Neural cell (in vitro differentiated cells): ENCODE data around the gene FAM193B. TPM values are rescaled to one million over a fixed set of nuclear protein-coding genes. Genes with fewer than 3 reads are reported as not detected.

Experiments used
- H2AFZ ChIP-seq: fragments of 200-600, 300-800 bp; sonication (generic), shearing (Covaris generic); 2 replicates; pipeline ENCODE4 v1.6.0; 2014; ENCODE audit warnings: low read depth, mild to moderate bottlenecking, antibody characterized with exemption, low read length, moderate library complexity
- H3F3A ChIP-seq: fragments of 200-600 bp; shearing (Covaris generic); 2 replicates; pipeline ENCODE4 v1.6.1; 2016; ENCODE audit warnings: mild to moderate bottlenecking, moderate library complexity, mixed read lengths, antibody characterized with exemption, low read length; ENCODE audit not compliant: insufficient read depth, poor library complexity, severe bottlenecking
- H3K27ac ChIP-seq: fragments of 200-600, 300-800 bp; sonication (generic), shearing (Covaris generic); 2 replicates; pipeline ENCODE4 v1.5.1; 2014; ENCODE audit warnings: mild to moderate bottlenecking, low read length, moderate library complexity
- H3K27me3 ChIP-seq: fragments of 300-800, 200-600 bp; sonication (generic), shearing (Covaris generic); 2 replicates; pipeline ENCODE4 v1.6.0; 2014; ENCODE audit warnings: mild to moderate bottlenecking, low read depth, low read length, moderate library complexity; ENCODE audit not compliant: insufficient read depth
- H3K36me3 ChIP-seq: fragments of 300-800, 200-600 bp; sonication (generic), shearing (Covaris generic); 2 replicates; pipeline ENCODE4 v1.5.1; 2014; ENCODE audit warnings: mild to moderate bottlenecking, antibody characterized with exemption, low read length, moderate library complexity; ENCODE audit not compliant: insufficient read depth
- H3K4me2 ChIP-seq: fragments of 300-800, 200-600 bp; sonication (generic), shearing (Covaris generic); 2 replicates; pipeline ENCODE4 v1.6.0; 2014; ENCODE audit warnings: mild to moderate bottlenecking, low read length
- H3K4me3 ChIP-seq: fragments of 300-800, 200-600 bp; sonication (generic), shearing (Covaris generic); 2 replicates; pipeline ENCODE4 v1.5.1; 2014; ENCODE audit warnings: mild to moderate bottlenecking, low read length, moderate library complexity
- H3K79me2 ChIP-seq: fragments of 200-600 bp; shearing (Covaris generic); replicated peaks from 2 replicates; pipeline ENCODE4 v1.6.0; 2014; ENCODE audit warnings: mild to moderate bottlenecking, low read length, moderate library complexity; ENCODE audit not compliant: insufficient read depth
- H3K9ac ChIP-seq: fragments of 300-800, 200-600 bp; sonication (generic), shearing (Covaris generic); 2 replicates; pipeline ENCODE4 v1.6.1; 2016; ENCODE audit warnings: mild to moderate bottlenecking, low read length, mixed read lengths
- H3K9me2 ChIP-seq: fragments of 200-600 bp; shearing (Covaris generic); 2 replicates; pipeline ENCODE4 v1.6.1; 2016; ENCODE audit warnings: mild to moderate bottlenecking, low read length, mixed read lengths; ENCODE audit not compliant: insufficient read depth
- H3K9me3 ChIP-seq: fragments of 200-600, 300-800 bp; sonication (generic), shearing (Covaris generic); 2 replicates; pipeline ENCODE4 v1.6.1; 2016; ENCODE audit warnings: mild to moderate bottlenecking, mixed run types, low read length, moderate library complexity, mixed read lengths
- H4K20me1 ChIP-seq: fragments of 200-600 bp; shearing (Covaris generic); 2 replicates; pipeline ENCODE4 v1.6.1; 2016; ENCODE audit warnings: mild to moderate bottlenecking, mixed run types; ENCODE audit not compliant: insufficient read depth
- EP300 ChIP-seq: fragments of 450-650 bp; conservative IDR thresholded peaks from 2 replicates; pipeline ENCODE4 v1.6.1; 2014; ENCODE audit warnings: antibody characterized with exemption, mild to moderate bottlenecking, moderate library complexity; ENCODE audit not compliant: poor library complexity, severe bottlenecking
- EZH2 ChIP-seq: fragments of 200-600, 300-800 bp; shearing (Covaris generic), sonication (generic); IDR thresholded peaks from 2 replicates; pipeline ENCODE4 v1.6.1; 2014; ENCODE audit warnings: antibody characterized with exemption, low read length, borderline replicate concordance, mild to moderate bottlenecking; ENCODE audit not compliant: insufficient read depth, poor library complexity, severe bottlenecking
- MXI1 ChIP-seq: fragments of 450-650 bp; conservative IDR thresholded peaks from 2 replicates; pipeline ENCODE4 v1.6.1; 2014; ENCODE audit warnings: antibody characterized with exemption, mild to moderate bottlenecking; ENCODE audit not compliant: poor library complexity, severe bottlenecking
- POLR2AphosphoS5 ChIP-seq: IDR thresholded peaks from 2 replicates; pipeline ENCODE4 v1.6.1; 2012
- RAD21 ChIP-seq: fragments of 450-650 bp; conservative IDR thresholded peaks from 2 replicates; pipeline ENCODE4 v1.6.1; 2014; ENCODE audit warnings: antibody characterized with exemption, mild to moderate bottlenecking, moderate library complexity
- SMC3 ChIP-seq: fragments of 450-650 bp; conservative IDR thresholded peaks from 2 replicates; pipeline ENCODE4 v1.6.1; 2014; ENCODE audit warnings: antibody characterized with exemption, mild to moderate bottlenecking, moderate library complexity; ENCODE audit not compliant: poor library complexity
- TAF1 ChIP-seq: IDR thresholded peaks from 2 replicates; pipeline ENCODE4 v1.6.1; 2012; ENCODE audit warnings: low read depth
- polyA plus RNA-seq: library from polyadenylated mRNA; depleted of rRNA; stranded (reverse); fragments of >200 nt; gene quantifications from 2 replicates; pipeline ENCODE4 v1.2.3, GENCODE V29; 2014
- TF ChIP-seq, protein P1 (sequence below): fragments of 450-650 bp; IDR thresholded peaks from 2 replicates; pipeline ENCODE4 v1.5.1; 2014; ENCODE audit warnings: antibody characterized with exemption, mild to moderate bottlenecking, moderate library complexity; ENCODE audit not compliant: poor library complexity, severe bottlenecking
- TF ChIP-seq, protein P2 (sequence below): IDR thresholded peaks from 2 replicates; pipeline ENCODE4 v1.6.1; 2012; ENCODE audit warnings: borderline replicate concordance

The FAM193B gene
- polyA plus RNA-seq, 1 donor from 2014 or later, result 79.2 TPM

DNA sequence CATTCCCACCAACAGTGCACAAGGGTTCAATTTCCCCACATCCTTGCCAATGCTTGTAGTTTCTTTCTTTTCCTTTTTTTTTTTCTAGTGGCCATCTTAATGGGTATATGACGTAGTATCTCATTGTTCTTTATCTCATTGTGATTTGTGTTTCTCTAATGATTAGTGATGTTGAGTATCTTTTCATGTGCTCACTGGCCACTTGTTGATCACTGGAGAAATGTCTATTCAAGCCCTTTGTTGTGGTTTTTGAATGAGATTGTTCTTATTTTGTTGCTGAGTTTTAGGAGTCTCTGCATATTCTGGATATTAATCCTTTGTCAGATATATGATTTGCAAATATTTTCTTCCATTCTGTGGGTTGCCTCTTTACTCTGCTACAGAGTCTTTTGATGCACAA lies 36.0 kb upstream of the FAM193B start:
- Histone ChIP-seq H3K9ac (no peak overlapping the region), H3K9me2 (no peaks in the 10 kb centered on the region), H3F3A (no peaks in the 10 kb centered on the region), H3K4me3 (no peak overlapping the region), H3K4me2 (no peak overlapping the region), H2AFZ (no peak overlapping the region), H4K20me1 (no peaks in the 10 kb centered on the region), H3K9me3 (no peaks in the 10 kb centered on the region), H3K79me2 (peaks cover 11% of the 10 kb centered on the region), H3K27ac (no peak overlapping the region), H3K36me3 (peaks cover 8% of the 10 kb centered on the region), H3K27me3 (peaks cover 22% of the 10 kb centered on the region)
- TF ChIP-seq SMC3 (no peak), RAD21 (no peak), TAF1 (no peak), MXI1 (no peak), EP300 (no peak), POLR2AphosphoS5 (no peak), EZH2 (no peak)
- TF ChIP-seq, protein P1, sequence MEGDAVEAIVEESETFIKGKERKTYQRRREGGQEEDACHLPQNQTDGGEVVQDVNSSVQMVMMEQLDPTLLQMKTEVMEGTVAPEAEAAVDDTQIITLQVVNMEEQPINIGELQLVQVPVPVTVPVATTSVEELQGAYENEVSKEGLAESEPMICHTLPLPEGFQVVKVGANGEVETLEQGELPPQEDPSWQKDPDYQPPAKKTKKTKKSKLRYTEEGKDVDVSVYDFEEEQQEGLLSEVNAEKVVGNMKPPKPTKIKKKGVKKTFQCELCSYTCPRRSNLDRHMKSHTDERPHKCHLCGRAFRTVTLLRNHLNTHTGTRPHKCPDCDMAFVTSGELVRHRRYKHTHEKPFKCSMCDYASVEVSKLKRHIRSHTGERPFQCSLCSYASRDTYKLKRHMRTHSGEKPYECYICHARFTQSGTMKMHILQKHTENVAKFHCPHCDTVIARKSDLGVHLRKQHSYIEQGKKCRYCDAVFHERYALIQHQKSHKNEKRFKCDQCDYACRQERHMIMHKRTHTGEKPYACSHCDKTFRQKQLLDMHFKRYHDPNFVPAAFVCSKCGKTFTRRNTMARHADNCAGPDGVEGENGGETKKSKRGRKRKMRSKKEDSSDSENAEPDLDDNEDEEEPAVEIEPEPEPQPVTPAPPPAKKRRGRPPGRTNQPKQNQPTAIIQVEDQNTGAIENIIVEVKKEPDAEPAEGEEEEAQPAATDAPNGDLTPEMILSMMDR, result no peak
- TF ChIP-seq, protein P2, sequence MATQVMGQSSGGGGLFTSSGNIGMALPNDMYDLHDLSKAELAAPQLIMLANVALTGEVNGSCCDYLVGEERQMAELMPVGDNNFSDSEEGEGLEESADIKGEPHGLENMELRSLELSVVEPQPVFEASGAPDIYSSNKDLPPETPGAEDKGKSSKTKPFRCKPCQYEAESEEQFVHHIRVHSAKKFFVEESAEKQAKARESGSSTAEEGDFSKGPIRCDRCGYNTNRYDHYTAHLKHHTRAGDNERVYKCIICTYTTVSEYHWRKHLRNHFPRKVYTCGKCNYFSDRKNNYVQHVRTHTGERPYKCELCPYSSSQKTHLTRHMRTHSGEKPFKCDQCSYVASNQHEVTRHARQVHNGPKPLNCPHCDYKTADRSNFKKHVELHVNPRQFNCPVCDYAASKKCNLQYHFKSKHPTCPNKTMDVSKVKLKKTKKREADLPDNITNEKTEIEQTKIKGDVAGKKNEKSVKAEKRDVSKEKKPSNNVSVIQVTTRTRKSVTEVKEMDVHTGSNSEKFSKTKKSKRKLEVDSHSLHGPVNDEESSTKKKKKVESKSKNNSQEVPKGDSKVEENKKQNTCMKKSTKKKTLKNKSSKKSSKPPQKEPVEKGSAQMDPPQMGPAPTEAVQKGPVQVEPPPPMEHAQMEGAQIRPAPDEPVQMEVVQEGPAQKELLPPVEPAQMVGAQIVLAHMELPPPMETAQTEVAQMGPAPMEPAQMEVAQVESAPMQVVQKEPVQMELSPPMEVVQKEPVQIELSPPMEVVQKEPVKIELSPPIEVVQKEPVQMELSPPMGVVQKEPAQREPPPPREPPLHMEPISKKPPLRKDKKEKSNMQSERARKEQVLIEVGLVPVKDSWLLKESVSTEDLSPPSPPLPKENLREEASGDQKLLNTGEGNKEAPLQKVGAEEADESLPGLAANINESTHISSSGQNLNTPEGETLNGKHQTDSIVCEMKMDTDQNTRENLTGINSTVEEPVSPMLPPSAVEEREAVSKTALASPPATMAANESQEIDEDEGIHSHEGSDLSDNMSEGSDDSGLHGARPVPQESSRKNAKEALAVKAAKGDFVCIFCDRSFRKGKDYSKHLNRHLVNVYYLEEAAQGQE, result no peak

DNA sequence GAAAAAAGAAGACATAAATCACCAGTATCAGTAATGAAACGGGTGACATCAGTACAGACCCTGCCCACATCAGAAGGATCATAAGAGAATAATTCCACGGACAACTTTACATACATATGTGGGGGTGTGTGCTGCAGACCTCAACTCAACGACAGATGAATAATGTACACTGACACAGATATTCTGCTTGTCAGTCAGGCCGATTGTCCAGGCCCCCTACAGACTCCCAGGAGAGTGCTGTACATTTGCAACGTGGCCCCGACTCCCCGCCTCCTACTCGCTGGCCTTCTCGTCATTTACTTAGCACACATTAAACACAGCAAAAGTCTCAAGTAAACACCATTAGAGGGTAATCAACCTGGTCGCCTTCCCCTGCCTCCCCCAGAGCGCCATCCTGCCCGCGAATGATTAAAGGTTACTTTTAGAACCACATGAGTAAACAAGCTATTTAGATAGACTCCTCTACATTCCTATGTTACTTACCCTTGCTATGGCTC lies 34.1 kb upstream of the FAM193B start:
- TF ChIP-seq SMC3 (no peak), RAD21 (no peak), EZH2 (no peak), EP300 (no peak), TAF1 (no peak), MXI1 (no peak), POLR2AphosphoS5 (no peak)
- TF ChIP-seq, protein P1, result no peak
- TF ChIP-seq, protein P2, result no peak

More for the DNA sequence above, 34.1 kb upstream of the FAM193B start:
- no peaks in the 10 kb centered on the region for H3K9me3 ChIP-seq
- H3K9me2 ChIP-seq, result no peaks in the 10 kb centered on the region
- no peak overlapping the region for H3K4me2 ChIP-seq
- H3K4me3 ChIP-seq, result no peak overlapping the region
- H3K27ac ChIP-seq, result no peak overlapping the region
- H4K20me1 ChIP-seq, result no peaks in the 10 kb centered on the region
- no peak overlapping the region for H3K9ac ChIP-seq
- H2AFZ ChIP-seq, result no peak overlapping the region
- no peaks in the 10 kb centered on the region for H3K36me3 ChIP-seq
- H3K79me2 ChIP-seq, result peaks cover 11% of the 10 kb centered on the region
- no peaks in the 10 kb centered on the region for H3F3A ChIP-seq
- peaks cover 28% of the 10 kb centered on the region for H3K27me3 ChIP-seq
